Right atrium auricular region (tissue), 2 donors: Measurements from ENCODE around the gene TOMM70. TPM values are rescaled to one million over a fixed set of nuclear protein-coding genes. Genes with fewer than 3 reads are reported as not detected.

ENCODE experiments used
- DNase-seq: peaks from one replicate; pipeline ENCODE4 v3.0.0-alpha.2; 2019; ENCODE audit warnings: low spot score
- H3K27ac ChIP-seq, 2 donors: fragments of 200-600 bp; sonication (generic); 1 replicate in 1 of 2; 2 replicates in 1 of 2; pipeline ENCODE4 v1.5.1; 2016 to 2019
- H3K27me3 ChIP-seq, 2 donors: fragments of 200-600 bp; sonication (generic); one replicate each; pipeline versions ENCODE4 v1.5.1 to v1.6.0; 2017 to 2019
- H3K36me3 ChIP-seq: fragments of 200-600 bp; sonication (generic); one replicate; pipeline ENCODE4 v1.5.1; 2016
- H3K4me1 ChIP-seq, 2 donors: fragments of 200-600 bp; sonication (generic); one replicate each; pipeline versions ENCODE4 v1.5.1 to v1.6.0; 2017 to 2019
- H3K4me3 ChIP-seq, 2 donors: fragments of 200-600 bp; sonication (generic); 1 replicate in 1 of 2; 2 replicates in 1 of 2; pipeline ENCODE4 v1.5.1; 2017 to 2019; ENCODE audit warnings: mild to moderate bottlenecking in 1 of 2, moderate library complexity in 1 of 2
- H3K9me3 ChIP-seq, 2 donors: fragments of 200-600 bp; sonication (generic); one replicate each; pipeline ENCODE4 v1.5.1; 2019
- CTCF ChIP-seq, 2 donors: fragments of 200-600 bp; sonication (generic); IDR thresholded peaks; one replicate each; pipeline ENCODE4 v1.5.1; 2019; ENCODE audit warnings: antibody characterized with exemption in 2 of 2
- total RNA-seq, 2 donors: library from RNA; depleted of rRNA; stranded (reverse); fragments of >200 nt; gene quantifications; one replicate each; pipeline ENCODE4 v1.1.0, GENCODE V29; 2016

The TOMM70 gene
- total RNA-seq, 2 donors from 2014 or later: 29.7 to 44.2 TPM

DNA sequence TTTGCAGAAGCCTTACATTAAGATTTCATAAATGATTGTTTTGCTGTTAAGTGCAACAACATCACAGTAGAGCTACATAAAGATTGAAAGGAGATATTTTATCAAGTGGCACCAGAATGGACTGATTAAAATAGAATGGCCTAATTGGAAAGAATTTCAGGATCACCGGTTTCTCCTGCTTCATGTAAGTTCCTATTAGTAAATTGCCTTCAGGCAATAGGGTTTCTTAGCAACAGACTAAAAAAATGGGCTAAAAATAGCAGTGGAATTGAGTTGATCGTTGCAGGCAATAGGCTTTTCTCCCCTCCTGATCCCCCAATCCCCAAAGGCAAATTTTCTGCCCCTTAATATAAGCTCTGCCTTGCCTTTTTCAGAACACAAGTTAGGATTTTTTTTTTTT, 1.4 kb upstream of the TOMM70 start:
- no peaks in the 10 kb centered on the region for H3K27me3 ChIP-seq
- peaks cover 0 to 40% of the 10 kb centered on the region in 2 donors for H3K4me1 ChIP-seq
- peak overlapping the region; percentile 91 to 95 for H3K27ac ChIP-seq
- H3K36me3 ChIP-seq: no peaks in the 10 kb centered on the region
- DNase-seq: no peak
- H3K4me3 ChIP-seq: peak overlapping the region; percentile 83 to 88
- H3K9me3 ChIP-seq: peaks cover 6 to 7% of the 10 kb centered on the region in 2 donors
- TF ChIP-seq CTCF (IDR thresholded peaks at IDR 0.05): no peak

DNA sequence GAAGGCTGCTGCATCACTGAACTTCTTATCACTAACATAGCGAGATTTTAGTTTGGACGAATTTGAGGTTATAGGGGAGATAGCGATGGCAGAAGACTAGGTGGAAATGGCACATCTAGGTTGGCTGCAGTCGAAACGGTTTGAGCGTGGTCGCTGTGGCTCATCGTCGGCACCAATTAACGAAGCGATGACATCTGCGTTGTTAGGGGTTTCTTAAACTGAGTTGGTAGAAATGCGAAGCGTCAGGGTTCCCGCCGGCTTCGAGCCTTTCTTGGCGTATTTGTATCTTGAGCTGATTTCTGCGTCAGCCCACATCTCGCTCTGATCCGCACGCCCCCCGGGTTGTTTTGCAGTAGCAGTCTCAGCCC, 769 bp upstream of the TOMM70 start:
- peak; percentile 63 for DNase-seq
- Histone ChIP-seq H3K27me3 (no peaks in the 10 kb centered on the region), H3K27ac (peak overlapping the region; percentile 91 to 95), H3K4me3 (peak overlapping the region; percentile 83 to 88), H3K36me3 (no peaks in the 10 kb centered on the region), H3K4me1 (peaks cover 0 to 46% of the 10 kb centered on the region in 2 donors), H3K9me3 (peaks cover under 1 to 1% of the 10 kb centered on the region in 2 donors)
- no peak for TF ChIP-seq CTCF (IDR thresholded peaks at IDR 0.05)

DNA sequence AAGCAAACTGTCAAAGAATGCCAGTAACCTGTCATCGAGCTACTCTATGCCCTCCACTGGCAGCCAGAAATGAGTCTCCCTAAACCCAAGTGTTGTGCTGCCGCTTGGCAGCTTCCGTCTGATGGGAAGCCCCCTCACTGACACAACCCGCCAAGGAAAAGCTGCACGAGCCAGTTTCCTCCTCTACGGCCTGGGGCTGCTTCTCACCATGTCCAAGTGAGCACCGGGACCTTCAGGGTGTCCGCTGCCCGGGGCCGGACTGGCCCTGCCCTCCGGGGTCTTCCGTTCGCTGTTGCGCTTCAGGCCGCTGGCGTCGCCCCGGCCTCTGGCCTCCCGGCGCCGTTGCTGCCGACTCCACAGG, 490 bp downstream of the TOMM70 start:
- TF ChIP-seq CTCF (IDR thresholded peaks at IDR 0.05): no peak
- peaks cover 0 to 58% of the 10 kb centered on the region in 2 donors for H3K4me1 ChIP-seq

DNA sequence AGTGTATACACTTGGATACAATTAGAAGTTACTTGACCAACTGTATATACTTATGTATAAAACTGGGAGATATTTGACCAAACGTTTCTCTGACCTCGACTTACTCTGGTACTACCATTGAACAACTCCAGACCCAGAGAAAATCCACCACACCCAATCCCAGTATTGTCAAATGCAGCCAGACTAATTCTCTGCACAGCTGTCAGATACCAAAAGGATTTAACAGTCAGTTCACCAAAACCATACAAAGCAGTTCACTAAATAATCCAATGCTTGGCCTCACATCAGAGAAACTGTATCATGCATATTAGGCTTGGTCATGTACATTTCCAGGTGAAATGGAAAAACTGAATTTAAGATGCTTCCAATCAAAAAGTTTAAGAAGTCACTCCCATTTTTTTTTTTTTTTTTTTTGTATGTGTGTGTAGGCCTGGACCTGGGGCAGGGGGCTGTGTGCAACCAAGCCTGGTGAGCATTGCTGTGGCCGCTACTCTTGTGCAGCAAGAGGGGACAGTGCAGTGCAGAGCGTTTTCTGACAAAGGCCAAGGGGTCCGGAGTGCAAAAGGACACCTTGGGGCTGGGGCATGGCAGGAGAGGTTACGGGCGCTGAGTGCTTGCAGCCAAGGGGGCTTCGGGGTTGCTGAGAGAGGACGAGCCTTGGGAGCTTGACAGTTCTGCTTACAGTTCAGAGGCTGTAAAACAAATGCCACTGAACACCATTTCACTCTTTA, 1.4 kb downstream of the TOMM70 start:
- Histone ChIP-seq H3K9me3 (no peaks in the 10 kb centered on the region), H3K4me1 (peaks cover 0 to 58% of the 10 kb centered on the region in 2 donors), H3K36me3 (no peaks in the 10 kb centered on the region)

More for the DNA sequence above, 490 bp downstream of the TOMM70 start:
- H3K9me3 ChIP-seq: no peaks in the 10 kb centered on the region
- no peaks in the 10 kb centered on the region for H3K27me3 ChIP-seq
- no peak for DNase-seq
- H3K27ac ChIP-seq: peak overlapping the region; percentile 91 to 95
- H3K4me3 ChIP-seq: peak overlapping the region; percentile 83 to 88
- no peaks in the 10 kb centered on the region for H3K36me3 ChIP-seq

GRCh38 chr3:100396967-100397366, 3.9 kb downstream of the TOMM70 start:
- no peak for TF ChIP-seq CTCF (IDR thresholded peaks at IDR 0.05)
- no peak for DNase-seq
- Histone ChIP-seq H3K4me1 (peaks cover 0 to 41% of the 10 kb centered on the region in 2 donors), H3K9me3 (no peaks in the 10 kb centered on the region), H3K36me3 (no peaks in the 10 kb centered on the region), H3K27me3 (no peaks in the 10 kb centered on the region), H3K4me3 (no peak overlapping the region), H3K27ac (peak overlapping the region in 1 of 2 donors; percentile 17)

More for the DNA sequence above, 1.4 kb downstream of the TOMM70 start:
- Histone ChIP-seq H3K27ac (peak overlapping the region in 1 of 2 donors; percentile 91), H3K4me3 (peak overlapping the region; percentile 83 to 88), H3K27me3 (no peaks in the 10 kb centered on the region)
- TF ChIP-seq CTCF (IDR thresholded peaks at IDR 0.05): no peak
- DNase-seq: no peak
